ENCODE data around the gene FAM210A.

Gene FAM210A

GRCh38 chr18:13628211-13628610 lies 98.1 kb downstream of the FAM210A start:
- peaks cover 8% of the 10 kb centered on the region for H3K9me3 ChIP-seq (ENCODE audit: control insufficient read depth, low read length)
- H3K36me3 ChIP-seq (ENCODE audit: control insufficient read depth, insufficient read depth, low read length) = no peaks in the 10 kb centered on the region
- 73 to 79% methylated on average over 9 of the region's 9 CpGs for WGBS, 2 experiments (ENCODE audit: insufficient coverage in 2 of 2)
- H3K4me1 ChIP-seq (ENCODE audit: control insufficient read depth, insufficient read depth, low read length, poor library complexity, severe bottlenecking) = no peaks in the 10 kb centered on the region
- no peak overlapping the region for H3K27ac ChIP-seq (ENCODE audit: low read depth, low read length, severe bottlenecking)
- H3K4me3 ChIP-seq (ENCODE audit: extremely low read depth, insufficient read depth, low read length, poor library complexity, severe bottlenecking) = no peak overlapping the region

GRCh38 chr18:13627639-13628038 lies 98.7 kb downstream of the FAM210A start:
- no peak overlapping the region for H3K27ac ChIP-seq (ENCODE audit: low read depth, low read length, severe bottlenecking)
- no peak overlapping the region for H3K4me3 ChIP-seq (ENCODE audit: extremely low read depth, insufficient read depth, low read length, poor library complexity, severe bottlenecking)
- H3K4me1 ChIP-seq (ENCODE audit: control insufficient read depth, insufficient read depth, low read length, poor library complexity, severe bottlenecking) = no peaks in the 10 kb centered on the region
- 91 to 92% methylated on average over 6 to 8 of the region's 8 CpGs for WGBS, 2 experiments (ENCODE audit: insufficient coverage in 2 of 2)
- peaks cover 6% of the 10 kb centered on the region for H3K9me3 ChIP-seq (ENCODE audit: control insufficient read depth, low read length)
- no peaks in the 10 kb centered on the region for H3K36me3 ChIP-seq (ENCODE audit: control insufficient read depth, insufficient read depth, low read length)

- WGBS, 2 experiments (ENCODE audit: insufficient coverage in 2 of 2) = 78 to 83% methylated on average over 2 of the region's 2 CpGs
- Histone ChIP-seq H3K9me3 (ENCODE audit: control insufficient read depth, low read length) (no peaks in the 10 kb centered on the region), H3K27ac (ENCODE audit: low read depth, low read length, severe bottlenecking) (no peak overlapping the region), H3K36me3 (ENCODE audit: control insufficient read depth, insufficient read depth, low read length) (no peaks in the 10 kb centered on the region), H3K4me1 (ENCODE audit: control insufficient read depth, insufficient read depth, low read length, poor library complexity, severe bottlenecking) (no peaks in the 10 kb centered on the region), H3K4me3 (ENCODE audit: extremely low read depth, insufficient read depth, low read length, poor library complexity, severe bottlenecking) (no peak overlapping the region)
Observed at GRCh38 chr18:13626544-13626908, 99.8 kb downstream of the FAM210A start.

- 60 to 98% methylated on average over 1 to 5 of the region's 8 CpGs for WGBS, 2 experiments (ENCODE audit: insufficient coverage in 2 of 2)
- no peaks in the 10 kb centered on the region for H3K36me3 ChIP-seq (ENCODE audit: control insufficient read depth, insufficient read depth, low read length)
- H3K27ac ChIP-seq (ENCODE audit: low read depth, low read length, severe bottlenecking) = no peak overlapping the region
- no peaks in the 10 kb centered on the region for H3K9me3 ChIP-seq (ENCODE audit: control insufficient read depth, low read length)
- H3K4me1 ChIP-seq (ENCODE audit: control insufficient read depth, insufficient read depth, low read length, poor library complexity, severe bottlenecking) = no peaks in the 10 kb centered on the region
- H3K4me3 ChIP-seq (ENCODE audit: extremely low read depth, insufficient read depth, low read length, poor library complexity, severe bottlenecking) = no peak overlapping the region
Observed at GRCh38 chr18:13625843-13626543, 100.4 kb downstream of the FAM210A start.

GRCh38 chr18:13625355-13625754 lies 101.0 kb downstream of the FAM210A start:
- Histone ChIP-seq H3K4me1 (ENCODE audit: control insufficient read depth, insufficient read depth, low read length, poor library complexity, severe bottlenecking) (no peaks in the 10 kb centered on the region), H3K27ac (ENCODE audit: low read depth, low read length, severe bottlenecking) (no peak overlapping the region), H3K9me3 (ENCODE audit: control insufficient read depth, low read length) (no peaks in the 10 kb centered on the region), H3K36me3 (ENCODE audit: control insufficient read depth, insufficient read depth, low read length) (no peaks in the 10 kb centered on the region), H3K4me3 (ENCODE audit: extremely low read depth, insufficient read depth, low read length, poor library complexity, severe bottlenecking) (no peak overlapping the region)
- WGBS, 2 experiments (ENCODE audit: insufficient coverage in 2 of 2) = 82 to 92% methylated on average over 6 of the region's 10 CpGs

- WGBS, 2 experiments (ENCODE audit: insufficient coverage in 2 of 2) = 86 to 90% methylated on average over 6 to 10 of the region's 11 CpGs
Observed at GRCh38 chr18:13624563-13625237, 101.7 kb downstream of the FAM210A start.

GRCh38 chr18:13623871-13624270 lies 102.5 kb downstream of the FAM210A start:
- H3K4me3 ChIP-seq (ENCODE audit: extremely low read depth, insufficient read depth, low read length, poor library complexity, severe bottlenecking) = no peak overlapping the region
- 92 to 93% methylated on average over 11 to 13 of the region's 13 CpGs for WGBS, 2 experiments (ENCODE audit: insufficient coverage in 2 of 2)
- no peaks in the 10 kb centered on the region for H3K36me3 ChIP-seq (ENCODE audit: control insufficient read depth, insufficient read depth, low read length)
- no peak overlapping the region for H3K27ac ChIP-seq (ENCODE audit: low read depth, low read length, severe bottlenecking)
- H3K9me3 ChIP-seq (ENCODE audit: control insufficient read depth, low read length) = no peaks in the 10 kb centered on the region
- H3K4me1 ChIP-seq (ENCODE audit: control insufficient read depth, insufficient read depth, low read length, poor library complexity, severe bottlenecking) = no peaks in the 10 kb centered on the region

More at GRCh38 chr18:13624563-13625237, 101.7 kb downstream of the FAM210A start:
- Histone ChIP-seq H3K36me3 (ENCODE audit: control insufficient read depth, insufficient read depth, low read length) (no peaks in the 10 kb centered on the region), H3K4me3 (ENCODE audit: extremely low read depth, insufficient read depth, low read length, poor library complexity, severe bottlenecking) (no peak overlapping the region), H3K9me3 (ENCODE audit: control insufficient read depth, low read length) (no peaks in the 10 kb centered on the region), H3K27ac (ENCODE audit: low read depth, low read length, severe bottlenecking) (no peak overlapping the region), H3K4me1 (ENCODE audit: control insufficient read depth, insufficient read depth, low read length, poor library complexity, severe bottlenecking) (no peaks in the 10 kb centered on the region)

GRCh38 chr18:13623348-13623747 lies 103.0 kb downstream of the FAM210A start:
- Histone ChIP-seq H3K4me1 (ENCODE audit: control insufficient read depth, insufficient read depth, low read length, poor library complexity, severe bottlenecking) (no peaks in the 10 kb centered on the region), H3K36me3 (ENCODE audit: control insufficient read depth, insufficient read depth, low read length) (no peaks in the 10 kb centered on the region), H3K4me3 (ENCODE audit: extremely low read depth, insufficient read depth, low read length, poor library complexity, severe bottlenecking) (no peak overlapping the region), H3K9me3 (ENCODE audit: control insufficient read depth, low read length) (no peaks in the 10 kb centered on the region), H3K27ac (ENCODE audit: low read depth, low read length, severe bottlenecking) (no peak overlapping the region)
- 76 to 80% methylated on average over 9 to 10 of the region's 10 CpGs for WGBS, 2 experiments (ENCODE audit: insufficient coverage in 2 of 2)

- WGBS, 2 experiments (ENCODE audit: insufficient coverage in 2 of 2) = 93 to 95% methylated on average over 7 to 8 of the region's 8 CpGs
- H3K4me3 ChIP-seq (ENCODE audit: extremely low read depth, insufficient read depth, low read length, poor library complexity, severe bottlenecking) = no peak overlapping the region
- H3K4me1 ChIP-seq (ENCODE audit: control insufficient read depth, insufficient read depth, low read length, poor library complexity, severe bottlenecking) = no peaks in the 10 kb centered on the region
- H3K9me3 ChIP-seq (ENCODE audit: control insufficient read depth, low read length) = no peaks in the 10 kb centered on the region
- no peaks in the 10 kb centered on the region for H3K36me3 ChIP-seq (ENCODE audit: control insufficient read depth, insufficient read depth, low read length)
- no peak overlapping the region for H3K27ac ChIP-seq (ENCODE audit: low read depth, low read length, severe bottlenecking)
Observed at GRCh38 chr18:13622751-13623150, 103.6 kb downstream of the FAM210A start.

- Histone ChIP-seq H3K4me3 (ENCODE audit: extremely low read depth, insufficient read depth, low read length, poor library complexity, severe bottlenecking) (no peak overlapping the region), H3K4me1 (ENCODE audit: control insufficient read depth, insufficient read depth, low read length, poor library complexity, severe bottlenecking) (no peaks in the 10 kb centered on the region), H3K36me3 (ENCODE audit: control insufficient read depth, insufficient read depth, low read length) (no peaks in the 10 kb centered on the region), H3K9me3 (ENCODE audit: control insufficient read depth, low read length) (no peaks in the 10 kb centered on the region), H3K27ac (ENCODE audit: low read depth, low read length, severe bottlenecking) (no peak overlapping the region)
- 92 to 95% methylated on average over 16 to 19 of the region's 19 CpGs for WGBS, 2 experiments (ENCODE audit: insufficient coverage in 2 of 2)
Observed at GRCh38 chr18:13621886-13622619, 104.3 kb downstream of the FAM210A start.

Data from mesodermal cell (in vitro differentiated cells).